A673 (cell line): ENCODE measurements around the gene STX1A. TPM values are rescaled to one million over a fixed set of nuclear protein-coding genes. Genes with fewer than 3 reads are reported as not detected.

Experiments
- BruUV-seq: library from RNA; stranded (reverse); fragments of 400-500 nt; replicated peaks from 2 replicates; lab custom pipeline; 2021; lab: Mats Ljungman, UMichigan
- CTCF ChIA-PET: fragments of 300-600 bp; sonication (Branson Sonifier 250); formaldehyde crosslinking; loops from one replicate; lab custom pipeline; 2022; ENCODE audit warnings: antibody characterized with exemption; lab: Charles Lee
- POLR2A ChIA-PET: fragments of 300-600 bp; sonication (Branson Sonifier 250); formaldehyde crosslinking; loops from one replicate; lab custom pipeline; 2022; ENCODE audit warnings: antibody characterized with exemption; ENCODE audit not compliant: low non-redundant PET; lab: Charles Lee
- DNase-seq: peaks from one replicate; pipeline ENCODE4 v3.0.0-alpha.2; 2015; ENCODE audit warnings: low spot score
- H3K27ac ChIP-seq: fragments of 200-600 bp; sonication (generic); 2 replicates; pipeline ENCODE4 v1.5.1; 2016; ENCODE audit warnings: mixed run types, low read depth, mild to moderate bottlenecking, mixed read lengths, antibody characterized with exemption, low read length; ENCODE audit not compliant: poor library complexity, severe bottlenecking
- H3K27me3 ChIP-seq: fragments of 200-600 bp; sonication (generic); replicated peaks from 2 replicates; pipeline ENCODE4 v1.6.1; 2017; ENCODE audit warnings: mixed run types, low read depth, mild to moderate bottlenecking, mixed read lengths, antibody characterized with exemption, low read length; ENCODE audit not compliant: insufficient read depth, poor library complexity
- H3K36me3 ChIP-seq: fragments of 200-600 bp; sonication (generic); 2 replicates; pipeline ENCODE4 v1.6.1; 2016; ENCODE audit warnings: mixed run types, mild to moderate bottlenecking, mixed read lengths, antibody characterized with exemption, low read length; ENCODE audit not compliant: insufficient read depth, poor library complexity, severe bottlenecking
- H3K4me1 ChIP-seq: fragments of 200-600 bp; sonication (generic); 2 replicates; pipeline ENCODE4 v1.6.1; 2017; ENCODE audit warnings: mixed run types, mild to moderate bottlenecking, mixed read lengths, antibody characterized with exemption, low read length; ENCODE audit not compliant: insufficient read depth, poor library complexity, severe bottlenecking
- H3K4me3 ChIP-seq: fragments of 200-600 bp; sonication (generic); 2 replicates; pipeline ENCODE4 v1.5.1; 2016; ENCODE audit warnings: low read depth, mixed run types, mild to moderate bottlenecking, mixed read lengths, low read length; ENCODE audit not compliant: poor library complexity, severe bottlenecking
- H3K9me3 ChIP-seq: fragments of 200-600 bp; sonication (generic); 2 replicates; pipeline ENCODE4 v1.6.1; 2016; ENCODE audit warnings: mixed run types, low read depth, mild to moderate bottlenecking, mixed read lengths, antibody characterized with exemption, low read length; ENCODE audit not compliant: poor library complexity, severe bottlenecking
- CTCF ChIP-seq: fragments of 300-800, 200-600 bp; sonication (generic); conservative IDR thresholded peaks from 2 replicates; pipeline ENCODE4 v1.5.1; 2017; ENCODE audit warnings: low read depth, mild to moderate bottlenecking, antibody characterized with exemption, low read length, moderate library complexity, mixed read lengths
- EZH2 ChIP-seq: fragments of 200-600 bp; sonication (generic); IDR thresholded peaks from 2 replicates; pipeline ENCODE4 v1.6.1; 2017; ENCODE audit warnings: borderline replicate concordance, low read depth, mild to moderate bottlenecking, mixed read lengths, antibody characterized with exemption, low read length; ENCODE audit not compliant: poor library complexity, severe bottlenecking
- intact Hi-C: fragments of 100-400 bp; cut with micrococcal nuclease; formaldehyde crosslinking; loops from one replicate; pipeline ENCODE4 v1.10.0; 2022; ENCODE audit not compliant: unreplicated experiment
- microRNA-seq: library from miRNA; unstranded; fragments of <30 nt; microRNA quantifications from one replicate; pipeline ENCODE4 v1.2.0, GENCODE V29; 2021
- total RNA-seq: library from RNA; stranded (reverse); gene quantifications from 2 replicates; pipeline ENCODE4 v1.2.3, GENCODE V29; 2021

The STX1A gene
- total RNA-seq, 1 experiment from 2014 or later = 47.1 TPM

- no peak overlapping the region for H3K4me3 ChIP-seq
- BruUV-seq = no TSS peak
- POLR2A ChIA-PET = no interaction called here
- no peak overlapping the region for H3K27ac ChIP-seq
- peaks cover 8% of the 10 kb centered on the region for H3K27me3 ChIP-seq
- CTCF ChIA-PET = no interaction called here
- H3K9me3 ChIP-seq = no peaks in the 10 kb centered on the region
- H3K4me1 ChIP-seq = peaks cover 10% of the 10 kb centered on the region
- H3K36me3 ChIP-seq = no peaks in the 10 kb centered on the region
- intact Hi-C loops = no loop called here
- TF ChIP-seq CTCF (no peak), EZH2 (no peak)
- no peak for DNase-seq
Observed at GRCh38 chr7:73649576-73649975, 69.9 kb downstream of the STX1A start.

Small RNA genes within 50 kb of the gene (microRNA-seq; reads per million reads assigned to microRNA genes)
- not detected for gene MIR4284

Other genes with a start within 250 kb of the STX1A start
- 122 and 127 TPM in 2 replicates for gene BAZ1B, start 197.4 kb downstream of the STX1A start, total RNA-seq
- 53.0 and 56.3 TPM in 2 replicates for gene BCL7B, start 162.0 kb downstream of the STX1A start, total RNA-seq
- 48.9 and 51.9 TPM in 2 replicates for gene TBL2, start 141.1 kb downstream of the STX1A start, total RNA-seq
- 17.4 and 20.6 TPM in 2 replicates for gene MLXIPL, start 95.1 kb downstream of the STX1A start, total RNA-seq
- 8.7 and 10.1 TPM in 2 replicates for gene VPS37D, start 51.8 kb downstream of the STX1A start, total RNA-seq
- 11.1 and 11.8 TPM in 2 replicates for gene DNAJC30, start 36.2 kb downstream of the STX1A start, total RNA-seq
- gene BUD23, start 36.1 kb downstream of the STX1A start, total RNA-seq = 133 and 138 TPM in 2 replicates
- gene ABHD11, start 19.1 kb upstream of the STX1A start, total RNA-seq = 20.7 and 22.9 TPM in 2 replicates
- not detected in 2 replicates for gene CLDN3, start 50.6 kb upstream of the STX1A start, total RNA-seq
- 0.11 and 0.17 TPM in 2 replicates for gene CLDN4, start 111.3 kb upstream of the STX1A start, total RNA-seq
- 0.85 TPM in 1 of 2 replicates, not detected in the other for gene METTL27, start 122.8 kb upstream of the STX1A start, total RNA-seq
- not detected in 2 replicates for gene TMEM270, start 141.5 kb upstream of the STX1A start, total RNA-seq